ENCODE data around the gene HYAL2.
"Not testable (repeated sequence)": the region's sequence is repeated elsewhere in the genome, so short reads cannot be mapped to it uniquely, and the experiment has no call there.

HYAL2 gene

GRCh38 chr3:50312041-50312440 lies 10.5 kb downstream of the HYAL2 start:
- DNase-seq (ENCODE audit: low read depth), result not testable (repeated sequence)

- DNase-seq (ENCODE audit: low read depth), result no peak
Observed at GRCh38 chr3:50304601-50305000, 17.9 kb downstream of the HYAL2 start.

- no peak for DNase-seq (ENCODE audit: low read depth)
Observed at GRCh38 chr3:50303013-50303815, 19.3 kb downstream of the HYAL2 start, which contains the start of gene HYAL1. Gene HYAL1, minus strand, starts transcription at chr3:50303574. Its CDS starts 618 bp downstream, at chr3:50302956.

GRCh38 chr3:50302095-50303012 lies 20.2 kb downstream of the HYAL2 start:
- DNase-seq (ENCODE audit: low read depth), result no peak

GRCh38 chr3:50300681-50301254 lies 21.8 kb downstream of the HYAL2 start:
- DNase-seq (ENCODE audit: low read depth), result no peak

GRCh38 chr3:50299929-50300680 lies 22.4 kb downstream of the HYAL2 start:
- DNase-seq (ENCODE audit: low read depth), result no peak

GRCh38 chr3:50299638-50299928 lies 23.0 kb downstream of the HYAL2 start:
- DNase-seq (ENCODE audit: low read depth), result no peak

- peak; percentile 98 for DNase-seq (ENCODE audit: low read depth)
Observed at GRCh38 chr3:50298836-50299637, 23.5 kb downstream of the HYAL2 start, which contains the start of the genes HYAL3 and NAA80. Gene HYAL3, minus strand, starts transcription at chr3:50299405. Its CDS starts 3,803 bp downstream, at chr3:50295602. Gene NAA80, minus strand, starts transcription at chr3:50299405. Its CDS starts 1,942 bp downstream, at chr3:50297463.

GRCh38 chr3:50297896-50298725 lies 24.4 kb downstream of the HYAL2 start:
- DNase-seq (ENCODE audit: low read depth), result no peak

- DNase-seq (ENCODE audit: low read depth), result no peak
Observed at GRCh38 chr3:50297384-50297775, 25.2 kb downstream of the HYAL2 start.

GRCh38 chr3:50296721-50297383 lies 25.7 kb downstream of the HYAL2 start:
- no peak for DNase-seq (ENCODE audit: low read depth)

- no peak for DNase-seq (ENCODE audit: low read depth)
Observed at GRCh38 chr3:50295553-50296431, 26.8 kb downstream of the HYAL2 start.

- DNase-seq (ENCODE audit: low read depth), result no peak
Observed at GRCh38 chr3:50294492-50295403, 27.8 kb downstream of the HYAL2 start.

GRCh38 chr3:50294089-50294488 lies 28.5 kb downstream of the HYAL2 start:
- DNase-seq (ENCODE audit: low read depth), result no peak

- no peak for DNase-seq (ENCODE audit: low read depth)
Observed at GRCh38 chr3:50293079-50293801, 29.3 kb downstream of the HYAL2 start.

Data from stimulated activated CD8-positive, alpha-beta memory T cell treated with anti-CD3 and anti-CD28 coated beads, Interleukin-12 subunit alpha, Interleukin-12 subunit beta, amount 100 ng/mL, for 4 hours (primary cell).